ENCODE results near the gene PCDHGA3. TPM values are rescaled to one million over a fixed set of nuclear protein-coding genes. Genes with fewer than 3 reads are reported as not detected.
"Not testable (repeated sequence)": the region's sequence is repeated elsewhere in the genome, so short reads cannot be mapped to it uniquely, and the experiment has no call there.

The PCDHGA3 gene
- total RNA-seq, 1 donor from 2014 or later: 12.2 TPM

GRCh38 chr5:141328231-141328630 is 15.4 kb upstream of the PCDHGA3 start:
- H3K27ac ChIP-seq (replicated peaks): no peak overlapping the region
- H3K36me3 ChIP-seq: no peaks in the 10 kb centered on the region
- no peak for TF ChIP-seq CTCF (IDR thresholded peaks at IDR 0.05; ENCODE audit: borderline replicate concordance)
- H3K4me3 ChIP-seq: no peak overlapping the region
- peaks cover 66% of the 10 kb centered on the region for H3K9me3 ChIP-seq (replicated peaks)
- intact Hi-C loops (cut with micrococcal nuclease): no loop called here
- no peak for DNase-seq
- no peaks in the 10 kb centered on the region for H3K27me3 ChIP-seq (ENCODE audit: low read depth)
- peaks cover 23% of the 10 kb centered on the region for H3K4me1 ChIP-seq

DNA sequence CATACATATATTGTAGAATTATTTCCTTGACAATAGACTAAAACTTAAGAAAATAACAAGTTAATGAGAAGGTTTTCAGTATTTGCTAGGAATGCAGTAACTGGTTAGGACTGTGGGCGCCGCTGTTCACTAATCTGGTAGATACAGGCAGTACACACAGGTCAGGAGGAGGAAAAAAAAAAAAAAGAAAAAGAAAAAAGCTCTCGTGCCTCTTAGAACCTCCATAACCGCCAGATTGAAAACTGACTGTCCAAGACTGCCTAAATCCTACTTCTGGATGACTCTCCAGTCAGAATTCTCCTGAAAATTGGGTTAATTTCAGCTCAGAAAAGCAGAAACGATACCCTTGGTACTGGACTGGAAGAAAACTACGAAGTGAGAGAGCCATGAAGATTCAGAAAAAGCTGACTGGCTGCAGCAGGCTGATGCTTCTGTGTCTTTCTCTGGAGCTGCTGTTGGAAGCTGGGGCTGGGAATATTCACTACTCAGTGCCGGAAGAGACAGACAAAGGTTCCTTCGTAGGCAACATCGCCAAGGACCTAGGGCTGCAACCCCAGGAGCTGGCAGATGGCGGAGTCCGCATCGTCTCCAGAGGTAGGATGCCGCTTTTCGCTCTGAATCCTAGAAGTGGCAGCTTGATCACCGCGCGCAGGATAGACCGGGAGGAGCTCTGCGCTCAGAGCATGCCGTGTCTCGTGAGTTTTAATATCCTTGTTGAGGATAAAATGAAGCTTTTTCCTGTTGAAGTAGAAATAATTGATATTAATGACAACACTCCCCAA is 13.1 kb upstream of the PCDHGA3 start, which contains the start of gene PCDHGA1:
Gene PCDHGA1 (plus strand): TSS at position 216 of the 782 bp plus-strand sequence.
- no peaks in the 10 kb centered on the region for H3K27me3 ChIP-seq (ENCODE audit: low read depth)
- peaks cover 88% of the 10 kb centered on the region for H3K9me3 ChIP-seq (replicated peaks)
- peak; percentile 65 for TF ChIP-seq CTCF (IDR thresholded peaks at IDR 0.05; ENCODE audit: borderline replicate concordance)
- peak within 1 kb of the TSS; percentile 55 for H3K4me3 ChIP-seq
- DNase-seq: no peak
- H3K36me3 ChIP-seq: no peaks in the 10 kb centered on the region
- intact Hi-C loops (cut with micrococcal nuclease): loop anchor here (10.0 kb wide), 1 partner anchor 234 kb away; no protein-coding TSS in a partner anchor
- H3K27ac ChIP-seq (replicated peaks): peak within 1 kb of the TSS; percentile 54
- peaks cover 23% of the 10 kb centered on the region for H3K4me1 ChIP-seq

- H3K4me1 ChIP-seq; H3K27me3 ChIP-seq (ENCODE audit: low read depth); DNase-seq; H3K27ac ChIP-seq (replicated peaks); H3K4me3 ChIP-seq; H3K36me3 ChIP-seq: not testable (repeated sequence)
- H3K9me3 ChIP-seq (replicated peaks): peaks cover 97% of the 10 kb centered on the region
- intact Hi-C loops (cut with micrococcal nuclease): loop anchor here (10.0 kb wide), 1 partner anchor 232 kb away; no protein-coding TSS in a partner anchor
Measured at GRCh38 chr5:141332571-141332970, 11.1 kb upstream of the PCDHGA3 start.

DNA sequence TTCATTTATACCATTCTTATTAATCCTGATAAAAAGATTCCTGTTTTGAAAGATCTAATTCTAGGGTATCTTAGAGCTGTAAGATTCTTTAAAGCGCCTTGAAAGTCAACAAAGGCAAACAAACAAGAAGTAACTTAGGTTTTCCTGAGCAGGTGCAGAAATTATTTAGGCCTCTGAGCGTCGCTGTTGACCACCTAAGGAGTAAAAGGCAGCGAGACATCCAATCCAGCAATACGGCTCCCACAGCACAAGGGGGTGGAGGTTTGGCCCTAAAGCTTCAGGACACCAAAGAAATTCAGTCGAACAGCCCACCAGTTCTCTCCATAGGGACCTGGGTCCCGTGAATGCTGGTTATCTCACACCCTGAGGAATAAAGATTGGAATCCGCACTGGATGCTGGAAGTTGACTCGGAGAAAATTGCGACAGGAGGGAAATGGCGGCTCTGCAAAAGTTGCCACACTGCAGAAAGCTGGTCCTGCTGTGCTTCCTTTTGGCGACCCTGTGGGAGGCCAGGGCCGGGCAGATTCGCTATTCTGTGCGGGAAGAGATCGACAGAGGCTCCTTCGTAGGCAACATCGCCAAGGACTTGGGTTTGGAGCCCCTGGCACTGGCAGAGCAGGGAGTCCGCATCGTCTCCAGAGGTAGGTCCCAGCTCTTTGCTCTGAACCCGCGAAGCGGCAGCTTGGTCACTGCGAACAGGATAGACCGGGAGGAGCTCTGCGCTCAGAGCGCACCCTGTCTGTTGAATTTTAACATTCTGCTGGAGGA is 4.9 kb upstream of the PCDHGA3 start, which contains the start of gene PCDHGA2:
Gene PCDHGA2 (plus strand): TSS at position 223 of the 769 bp plus-strand sequence.
- peak; percentile 72 for TF ChIP-seq CTCF (IDR thresholded peaks at IDR 0.05; ENCODE audit: borderline replicate concordance)
- peak within 1 kb of the TSS; percentile 65 for H3K4me3 ChIP-seq
- no peaks in the 10 kb centered on the region for H3K27me3 ChIP-seq (ENCODE audit: low read depth)
- H3K36me3 ChIP-seq: no peaks in the 10 kb centered on the region
- H3K27ac ChIP-seq (replicated peaks): peak within 1 kb of the TSS; percentile 85
- DNase-seq: no peak
- H3K4me1 ChIP-seq: no peaks in the 10 kb centered on the region
- H3K9me3 ChIP-seq (replicated peaks): peaks cover 96% of the 10 kb centered on the region
- intact Hi-C loops (cut with micrococcal nuclease): loop anchor here (10.0 kb wide), 1 partner anchor 226 kb away; no protein-coding TSS in a partner anchor

GRCh38 chr5:141340781-141341354 is 2.8 kb upstream of the PCDHGA3 start:
- peak overlapping the region; percentile 84 for H3K27ac ChIP-seq (replicated peaks)
- peak overlapping the region; percentile 65 for H3K4me3 ChIP-seq
- H3K27me3 ChIP-seq (ENCODE audit: low read depth); H3K36me3 ChIP-seq; H3K4me1 ChIP-seq; DNase-seq; intact Hi-C loops (cut with micrococcal nuclease): not testable (repeated sequence)
- peaks cover 98% of the 10 kb centered on the region for H3K9me3 ChIP-seq (replicated peaks)

GRCh38 chr5:141342773-141343172 is 856 bp upstream of the PCDHGA3 start:
- Histone ChIP-seq H3K27ac (replicated peaks) (peak overlapping the region; percentile 84), H3K9me3 (replicated peaks) (peaks cover 99% of the 10 kb centered on the region), H3K4me1 (peaks cover 21% of the 10 kb centered on the region), H3K27me3 (ENCODE audit: low read depth) (no peaks in the 10 kb centered on the region), H3K36me3 (peaks cover 10% of the 10 kb centered on the region), H3K4me3 (peak overlapping the region; percentile 65)
- no peak for DNase-seq
- no peak for TF ChIP-seq CTCF (IDR thresholded peaks at IDR 0.05; ENCODE audit: borderline replicate concordance)
- intact Hi-C loops (cut with micrococcal nuclease): no loop called here
